Body of pancreas (tissue), 4 donors: Measurements from ENCODE around the gene KRT83. TPM values are rescaled to one million over a fixed set of nuclear protein-coding genes. Genes with fewer than 3 reads are reported as not detected.

ENCODE experiments used
- ATAC-seq: fragments of 150-250 bp; one replicate; pipeline ENCODE4 v1.9.1; 2016
- DNase-seq, 4 donors: peaks; one replicate each; pipeline ENCODE4 v3.0.0-alpha.2; 2019
- H3K27ac ChIP-seq, 4 donors: fragments of 200-600 bp; sonication (generic); 1 replicate in 3 of 4; 2 replicates in 1 of 4; pipeline versions ENCODE4 v1.5.1 to v1.6.1; 2016 to 2019; ENCODE audit warnings: mild to moderate bottlenecking in 1 of 4, mixed read lengths in 1 of 4, moderate library complexity in 1 of 4
- H3K27me3 ChIP-seq, 2 donors: fragments of 200-600 bp; sonication (generic); one replicate each; pipeline ENCODE4 v1.6.0; 2016; ENCODE audit warnings: mild to moderate bottlenecking in 1 of 2
- H3K36me3 ChIP-seq, 2 donors: fragments of 200-600 bp; sonication (generic); replicated peaks in 1 of 2; 2 replicates each; pipeline ENCODE4 v1.5.1; 2016; ENCODE audit warnings: low read depth in 2 of 2; ENCODE audit not compliant: insufficient read depth in 1 of 2
- H3K4me1 ChIP-seq: fragments of 200-600 bp; sonication (generic); one replicate; pipeline ENCODE4 v1.6.0; 2016
- H3K4me3 ChIP-seq, 2 donors: fragments of 200-600 bp; sonication (generic); 1 replicate in 1 of 2; 2 replicates in 1 of 2; pipeline ENCODE4 v1.5.1; 2016 to 2019
- H3K9me3 ChIP-seq, 3 donors: fragments of 200-600 bp; sonication (generic); 1 replicate in 2 of 3; 2 replicates in 1 of 3; pipeline ENCODE4 v1.5.1; 2016
- POLR2A ChIP-seq, 3 donors: fragments of 450-650 bp; IDR thresholded peaks; one replicate each; pipeline ENCODE4 v1.6.1; 2016; ENCODE audit warnings: antibody characterized with exemption in 3 of 3, mild to moderate bottlenecking in 2 of 3
- WGBS, 2 donors: methylation state at CpG; one replicate each; pipeline ENCODE4 v1.1.5; 2017; 5-methylcytosine and 5-hydroxymethylcytosine counted together
- intact Hi-C: fragments of 100-400 bp; cut with DNase I; formaldehyde crosslinking; loops from one replicate; pipeline ENCODE4 v1.15.1; 2023
- total RNA-seq, 2 donors: library from RNA; depleted of rRNA; stranded (reverse); fragments of >200 nt; gene quantifications; one replicate each; pipeline ENCODE4 v1.1.0, GENCODE V29; 2016
- TF ChIP-seq, protein P1 (sequence below), 7 experiments: fragments of 450-650 bp in 4 of 7; fragments of 200-600 bp in 3 of 7; sonication (generic) in 3 of 7; IDR thresholded peaks; one replicate each; pipeline ENCODE4 v1.5.1; 2016 to 2019; ENCODE audit warnings: antibody characterized with exemption in 7 of 7

KRT83 gene
- total RNA-seq, 2 donors from 2014 or later: not detected

DNA sequence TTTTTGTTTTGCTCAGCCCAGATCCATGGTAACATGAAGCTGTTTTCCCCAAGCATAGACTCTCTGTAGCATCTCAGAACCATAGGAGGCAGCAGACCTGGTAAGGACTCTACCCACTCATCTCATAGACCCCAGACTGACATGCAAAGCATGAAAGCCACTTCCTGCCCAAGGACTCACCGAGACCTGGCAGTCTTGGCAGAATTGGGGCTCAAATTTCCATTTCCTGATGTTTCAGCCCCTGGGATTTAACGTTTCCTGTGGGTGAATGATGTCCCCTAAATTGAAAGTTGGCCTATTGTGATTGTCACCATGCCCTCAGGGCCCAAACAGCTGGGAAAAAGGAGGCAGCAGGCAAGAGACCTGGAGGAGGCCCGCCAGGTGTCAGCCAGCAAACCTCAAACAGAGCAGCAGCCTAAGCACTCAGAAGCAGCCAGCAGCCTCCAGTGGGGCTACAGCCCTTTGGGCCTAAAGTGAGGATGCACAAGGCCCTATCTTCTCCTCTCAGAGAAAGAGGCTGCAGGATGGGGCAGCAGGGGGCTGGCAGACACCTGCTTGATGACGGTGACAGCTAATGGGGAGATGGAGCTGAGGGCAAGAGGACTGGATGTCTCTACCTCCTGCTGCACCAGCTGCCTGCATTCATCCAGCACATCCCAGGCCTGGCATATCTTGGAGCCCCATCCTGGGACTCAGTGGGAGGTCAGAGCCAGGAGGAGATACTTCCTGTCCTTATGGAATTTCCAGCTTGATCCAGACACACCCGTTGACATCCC is 37.6 kb upstream of the KRT83 start:
- Histone ChIP-seq H3K27ac (no peak overlapping the region), H3K27me3 (no peaks in the 10 kb centered on the region), H3K9me3 (no peaks in the 10 kb centered on the region), H3K4me3 (no peak overlapping the region), H3K4me1 (no peaks in the 10 kb centered on the region), H3K36me3 (no peaks in the 10 kb centered on the region)
- DNase-seq (no peak), ATAC-seq (no peak)
- no peak for TF ChIP-seq POLR2A (IDR thresholded peaks at IDR 0.05)
- TF ChIP-seq, protein P1, sequence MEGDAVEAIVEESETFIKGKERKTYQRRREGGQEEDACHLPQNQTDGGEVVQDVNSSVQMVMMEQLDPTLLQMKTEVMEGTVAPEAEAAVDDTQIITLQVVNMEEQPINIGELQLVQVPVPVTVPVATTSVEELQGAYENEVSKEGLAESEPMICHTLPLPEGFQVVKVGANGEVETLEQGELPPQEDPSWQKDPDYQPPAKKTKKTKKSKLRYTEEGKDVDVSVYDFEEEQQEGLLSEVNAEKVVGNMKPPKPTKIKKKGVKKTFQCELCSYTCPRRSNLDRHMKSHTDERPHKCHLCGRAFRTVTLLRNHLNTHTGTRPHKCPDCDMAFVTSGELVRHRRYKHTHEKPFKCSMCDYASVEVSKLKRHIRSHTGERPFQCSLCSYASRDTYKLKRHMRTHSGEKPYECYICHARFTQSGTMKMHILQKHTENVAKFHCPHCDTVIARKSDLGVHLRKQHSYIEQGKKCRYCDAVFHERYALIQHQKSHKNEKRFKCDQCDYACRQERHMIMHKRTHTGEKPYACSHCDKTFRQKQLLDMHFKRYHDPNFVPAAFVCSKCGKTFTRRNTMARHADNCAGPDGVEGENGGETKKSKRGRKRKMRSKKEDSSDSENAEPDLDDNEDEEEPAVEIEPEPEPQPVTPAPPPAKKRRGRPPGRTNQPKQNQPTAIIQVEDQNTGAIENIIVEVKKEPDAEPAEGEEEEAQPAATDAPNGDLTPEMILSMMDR (IDR thresholded peaks at IDR 0.05): no peak
- intact Hi-C loops: no loop called here
- WGBS, 2 donors: 75 to 81% methylated on average over 5 of the region's 5 CpGs

GRCh38 chr12:52356762-52357580 is 35.8 kb upstream of the KRT83 start:
- intact Hi-C loops: no loop called here
- Histone ChIP-seq H3K4me1 (no peaks in the 10 kb centered on the region), H3K27me3 (no peaks in the 10 kb centered on the region), H3K27ac (no peak overlapping the region), H3K4me3 (no peak overlapping the region), H3K9me3 (no peaks in the 10 kb centered on the region), H3K36me3 (no peaks in the 10 kb centered on the region)
- DNase-seq: no peak
- TF ChIP-seq POLR2A (IDR thresholded peaks at IDR 0.05): no peak
- TF ChIP-seq, protein P1 (IDR thresholded peaks at IDR 0.05): no peak
- WGBS, 2 donors: 86% methylated on average over 18 to 20 of the region's 20 CpGs
- ATAC-seq: no peak

GRCh38 chr12:52356031-52356761 is 35.0 kb upstream of the KRT83 start:
- Histone ChIP-seq H3K36me3 (no peaks in the 10 kb centered on the region), H3K27ac (no peak overlapping the region), H3K4me1 (peaks cover 6% of the 10 kb centered on the region), H3K9me3 (no peaks in the 10 kb centered on the region), H3K27me3 (no peaks in the 10 kb centered on the region), H3K4me3 (no peak overlapping the region)
- WGBS, 2 donors: 85 to 89% methylated on average over 10 to 46 of the region's 56 CpGs
- TF ChIP-seq, protein P1 (IDR thresholded peaks at IDR 0.05): no peak
- TF ChIP-seq POLR2A (IDR thresholded peaks at IDR 0.05): no peak
- DNase-seq: no peak
- intact Hi-C loops: no loop called here
- ATAC-seq: no peak

GRCh38 chr12:52355176-52355575 is 34.0 kb upstream of the KRT83 start:
- no peak overlapping the region for H3K27ac ChIP-seq
- H3K4me1 ChIP-seq: peaks cover 7% of the 10 kb centered on the region
- no peaks in the 10 kb centered on the region for H3K36me3 ChIP-seq
- H3K4me3 ChIP-seq: no peak overlapping the region
- DNase-seq (no peak), ATAC-seq (no peak)
- WGBS, 2 donors: 82 to 90% methylated on average over 8 of the region's 8 CpGs
- no peak for TF ChIP-seq POLR2A (IDR thresholded peaks at IDR 0.05)
- TF ChIP-seq, protein P1 (IDR thresholded peaks at IDR 0.05): no peak
- H3K27me3 ChIP-seq: no peaks in the 10 kb centered on the region
- H3K9me3 ChIP-seq: no peaks in the 10 kb centered on the region
- intact Hi-C loops: no loop called here
